GM21367 (cell line): ENCODE measurements around the gene KCNN4.

Experiments
- ATAC-seq: cut with Tn5 transposase; IDR thresholded peaks from one replicate; pipeline ENCODE4 v1.9.1; 2021; ENCODE audit not compliant: unreplicated experiment

Gene KCNN4

DNA sequence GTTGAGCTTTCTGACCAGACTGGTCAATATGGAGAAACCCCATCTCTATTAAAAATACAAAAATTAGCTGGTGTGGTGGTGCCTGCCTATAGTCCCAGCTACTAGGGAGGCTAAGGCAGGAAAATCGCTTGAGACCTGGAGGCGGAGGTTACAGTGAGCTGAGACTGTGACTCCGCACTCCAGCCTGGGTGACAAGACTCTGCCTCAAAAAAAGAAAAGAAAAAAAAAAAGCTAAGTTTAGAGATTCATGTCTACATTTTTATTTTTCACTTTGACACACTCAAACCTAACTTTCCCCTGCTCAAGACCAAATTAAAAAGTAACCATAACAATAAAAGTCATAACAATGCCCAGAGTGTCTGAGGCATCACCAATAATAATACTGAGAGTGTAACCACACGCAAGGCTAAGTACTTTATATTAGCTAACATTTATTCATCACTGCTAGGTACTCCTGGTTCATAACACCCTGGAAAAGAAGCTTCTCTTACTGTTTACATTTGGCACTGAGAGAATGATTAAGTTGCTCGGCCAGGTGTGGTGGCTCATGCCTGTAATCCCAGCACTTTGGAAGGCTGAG, 59.2 kb downstream of the KCNN4 start:
- no peak for ATAC-seq

DNA sequence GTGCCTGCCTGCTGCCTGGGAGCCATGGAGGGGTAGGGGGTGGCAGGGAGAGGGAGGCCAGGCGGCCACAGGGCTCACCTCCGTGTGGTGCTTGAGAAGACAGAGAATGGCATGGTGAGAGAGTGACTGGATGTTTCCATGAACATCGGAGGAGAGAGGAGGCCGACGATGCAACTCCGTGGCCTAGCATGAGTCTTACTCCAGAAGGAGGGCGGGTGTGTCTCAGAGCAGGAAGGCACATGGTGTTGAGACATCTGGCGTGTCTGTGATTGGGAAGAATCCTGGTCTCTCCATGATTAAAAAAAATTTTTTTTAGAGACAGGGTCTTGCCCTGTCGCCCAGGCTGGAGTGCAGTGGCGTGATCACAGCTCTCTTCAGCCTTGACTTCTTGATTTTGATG, 59.8 kb downstream of the KCNN4 start:
- no peak for ATAC-seq

GRCh38 chr19:43719918-43720317, 60.9 kb downstream of the KCNN4 start:
- ATAC-seq = no peak

DNA sequence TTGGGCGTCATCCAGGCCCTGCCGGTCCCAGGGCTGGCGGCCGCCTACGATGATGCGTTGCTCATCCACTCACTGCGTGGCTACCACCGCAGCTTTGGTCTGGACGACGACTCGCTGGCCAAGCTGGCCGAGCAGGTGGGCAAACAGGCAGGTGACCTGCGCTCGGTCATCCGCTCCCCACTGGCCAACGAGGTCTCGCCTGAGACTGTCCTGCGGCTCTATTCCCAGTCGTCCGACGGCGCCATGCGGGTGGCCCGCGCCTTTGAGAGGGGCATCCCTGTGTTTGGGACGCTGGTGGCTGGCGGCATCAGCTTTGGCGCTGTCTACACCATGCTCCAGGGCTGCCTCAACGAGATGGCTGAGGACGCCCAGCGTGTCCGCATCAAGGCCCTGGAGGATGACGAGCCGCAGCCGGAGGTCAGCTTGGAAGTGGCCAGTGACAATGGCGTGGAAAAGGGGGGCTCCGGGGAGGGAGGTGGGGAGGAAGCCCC, 61.4 kb downstream of the KCNN4 start:
- no peak for ATAC-seq

- ATAC-seq = no peak
These were observed 62.0 kb downstream of the KCNN4 start for GRCh38 chr19:43718627-43719377.
